Activated T-helper 1 cell treated with anti-CD3 and anti-CD28 coated beads, Interleukin-2, amount 50 U/mL, for 16 hours (primary cell): ENCODE measurements around the gene ZNF286A.
"Not testable (repeated sequence)": the region's sequence is repeated elsewhere in the genome, so short reads cannot be mapped to it uniquely, and the experiment has no call there.

Experiments
- DNase-seq, 2 donors: peaks; one replicate each; pipeline ENCODE4 v3.0.0-alpha.2; 2020; ENCODE audit warnings: low read depth in 1 of 2, low spot score in 1 of 2

The ZNF286A gene

GRCh38 chr17:15699413-15699924 is at the start of gene ZNF286A:
Gene ZNF286A, plus strand, starts transcription at chr17:15699752. Its CDS starts 578 bp downstream, at chr17:15700330.
- DNase-seq: peak; percentile 84 to 93

- DNase-seq: no peak
Observed at GRCh38 chr17:15649861-15650421, 49.6 kb upstream of the ZNF286A start.

- no peak for DNase-seq
Observed at GRCh38 chr17:15650741-15651582, 48.6 kb upstream of the ZNF286A start.

GRCh38 chr17:15651583-15652110 is 47.9 kb upstream of the ZNF286A start:
- no peak for DNase-seq

- no peak for DNase-seq
Observed at GRCh38 chr17:15652960-15653359, 46.6 kb upstream of the ZNF286A start.

GRCh38 chr17:15654401-15654800 is 45.2 kb upstream of the ZNF286A start:
- DNase-seq: not testable (repeated sequence)

- no peak for DNase-seq
Observed at GRCh38 chr17:15654886-15655561, 44.5 kb upstream of the ZNF286A start.

GRCh38 chr17:15657868-15658267 is 41.7 kb upstream of the ZNF286A start:
- no peak for DNase-seq

GRCh38 chr17:15658296-15658695 is 41.3 kb upstream of the ZNF286A start:
- no peak for DNase-seq

- DNase-seq: no peak
Observed at GRCh38 chr17:15659236-15659635, 40.3 kb upstream of the ZNF286A start.

- no peak for DNase-seq
Observed at GRCh38 chr17:15659663-15660062, 39.9 kb upstream of the ZNF286A start.

GRCh38 chr17:15660077-15660476 is 39.5 kb upstream of the ZNF286A start:
- no peak for DNase-seq

GRCh38 chr17:15662681-15663080 is 36.9 kb upstream of the ZNF286A start:
- no peak for DNase-seq

GRCh38 chr17:15663176-15663575 is 36.4 kb upstream of the ZNF286A start:
- no peak for DNase-seq

- DNase-seq: no peak
Observed at GRCh38 chr17:15663691-15664090, 35.9 kb upstream of the ZNF286A start.

GRCh38 chr17:15669526-15669925 is 30.0 kb upstream of the ZNF286A start:
- DNase-seq: not testable (repeated sequence)

GRCh38 chr17:15674640-15675039 is 24.9 kb upstream of the ZNF286A start:
- DNase-seq: not testable (repeated sequence)

- not testable (repeated sequence) for DNase-seq
Observed at GRCh38 chr17:15675991-15676390, 23.6 kb upstream of the ZNF286A start.

GRCh38 chr17:15683135-15683534 is 16.4 kb upstream of the ZNF286A start:
- DNase-seq: not testable (repeated sequence)

GRCh38 chr17:15683824-15684478 is 15.6 kb upstream of the ZNF286A start, which contains the start of gene TRIM16:
Gene TRIM16, minus strand, starts transcription at chr17:15684311. Its CDS starts 32,702 bp downstream, at chr17:15651609.
- DNase-seq: peak; percentile 66 to 67

GRCh38 chr17:15687494-15687893 is 12.1 kb upstream of the ZNF286A start:
- not testable (repeated sequence) for DNase-seq
